HG03066 (cell line): Measurements from ENCODE around the gene KIF26B.
"Not testable (repeated sequence)": the region's sequence is repeated elsewhere in the genome, so short reads cannot be mapped to it uniquely, and the experiment has no call there.

ENCODE experiments used
- ATAC-seq: cut with Tn5 transposase; IDR thresholded peaks from one replicate; pipeline ENCODE4 v1.9.1; 2021; ENCODE audit warnings: low read depth; ENCODE audit not compliant: unreplicated experiment

The KIF26B gene

DNA sequence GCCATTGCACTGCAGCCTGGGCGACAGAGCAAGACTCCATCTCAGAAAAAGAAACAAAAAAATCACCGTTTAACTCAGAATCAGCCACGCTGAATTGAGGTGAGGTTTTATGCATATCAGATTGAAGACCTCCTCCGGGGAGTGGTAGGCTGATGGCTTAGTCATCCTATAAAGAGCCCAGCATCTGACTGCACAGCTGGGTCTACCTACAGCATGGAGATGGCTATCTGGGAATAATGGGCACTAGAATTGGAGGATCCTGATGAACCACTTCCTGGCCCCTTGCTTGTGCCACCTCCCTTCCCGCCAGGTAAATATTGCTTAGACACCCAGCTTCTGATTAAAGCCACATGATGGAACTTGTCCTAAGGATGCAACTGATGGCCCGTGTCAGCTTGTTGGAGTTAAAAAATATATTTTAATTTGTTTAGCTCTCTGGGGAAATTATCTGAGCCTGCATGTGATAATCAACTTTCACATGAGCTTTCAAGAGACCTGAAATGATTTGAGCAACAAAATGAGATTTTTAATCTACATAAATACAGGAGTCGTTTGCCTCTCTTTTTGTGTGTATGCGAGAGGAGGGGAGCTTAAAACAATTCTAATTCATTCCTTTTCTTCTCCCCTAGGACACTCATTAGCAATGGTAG is 157.2 kb downstream of the KIF26B start:
- ATAC-seq = no peak

DNA sequence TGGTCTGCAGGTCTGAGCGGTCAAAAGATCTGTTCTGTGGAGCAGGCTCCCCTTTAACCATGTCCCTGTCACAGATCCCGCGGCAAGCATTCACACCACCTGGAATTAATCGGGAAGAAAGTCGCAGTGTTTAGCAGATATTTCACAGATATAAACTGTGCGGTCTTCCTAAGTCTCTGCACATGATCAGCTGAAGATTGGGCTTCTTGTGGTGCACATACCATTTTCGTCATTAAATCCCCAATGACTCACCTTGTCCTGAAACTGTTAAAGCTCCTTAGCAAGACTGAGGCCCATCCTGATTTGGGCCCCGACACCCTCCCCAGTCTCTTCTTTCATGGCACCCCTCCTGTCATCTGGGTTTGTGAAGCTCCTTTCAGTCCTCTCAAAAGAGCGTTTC is 158.8 kb downstream of the KIF26B start:
- no peak for ATAC-seq

DNA sequence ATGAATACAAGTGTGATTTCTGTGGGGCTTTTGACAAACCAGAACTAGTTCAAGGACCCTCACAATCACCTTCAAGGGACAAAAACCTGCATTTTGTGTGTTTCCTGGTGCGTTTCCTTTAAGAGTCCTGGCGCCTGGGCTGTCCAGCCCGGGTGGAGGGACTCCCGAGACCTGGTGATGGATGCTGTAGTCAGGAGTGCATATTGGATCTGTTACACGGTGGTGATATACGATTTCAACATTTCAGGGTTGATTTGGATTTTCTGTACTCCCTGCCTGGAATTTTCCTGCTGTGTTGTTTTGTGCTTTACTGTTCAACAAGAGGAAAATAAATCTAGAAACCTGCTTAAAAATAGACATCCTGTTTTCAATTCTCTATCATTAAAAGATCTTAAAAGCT is 162.0 kb downstream of the KIF26B start:
- ATAC-seq = no peak

DNA sequence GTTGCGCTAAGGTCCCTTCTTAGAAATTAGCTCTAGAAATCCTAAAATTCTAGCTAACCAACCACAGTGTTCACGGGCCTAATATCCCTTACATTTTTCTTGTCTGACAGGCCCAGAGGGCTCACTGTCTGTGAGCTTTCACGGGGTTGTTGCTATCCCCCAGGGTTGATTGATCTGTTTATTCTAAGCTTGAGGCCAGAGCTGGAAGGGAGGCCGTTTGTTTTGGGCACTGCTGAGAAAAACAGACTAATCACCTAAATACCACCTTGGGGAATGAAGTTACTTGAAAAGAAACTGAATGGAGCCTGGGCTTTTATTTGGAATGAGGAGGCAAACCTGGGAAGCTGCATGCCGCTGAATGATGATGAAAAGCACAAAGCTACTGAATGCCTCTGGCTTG is 162.4 kb downstream of the KIF26B start:
- ATAC-seq = no peak

DNA sequence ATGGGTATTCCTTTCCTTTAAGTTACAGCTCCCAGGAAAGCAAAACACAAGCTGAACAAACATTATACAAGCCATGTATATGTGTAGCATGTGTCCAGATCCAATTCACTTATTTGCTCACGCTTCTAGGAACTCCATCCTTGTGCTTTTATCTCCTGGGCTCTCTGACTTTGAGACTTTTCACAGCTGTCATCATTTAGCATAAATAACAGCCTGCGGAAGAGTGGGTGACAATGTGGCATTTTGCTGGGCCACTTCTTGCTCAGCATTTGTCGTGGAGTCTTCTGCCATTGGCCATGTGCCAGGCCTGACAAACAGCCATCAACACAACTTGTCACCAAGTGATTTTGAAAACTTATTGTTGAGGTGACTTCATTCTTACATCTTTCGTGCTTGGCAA is 164.3 kb downstream of the KIF26B start:
- ATAC-seq = no peak

DNA sequence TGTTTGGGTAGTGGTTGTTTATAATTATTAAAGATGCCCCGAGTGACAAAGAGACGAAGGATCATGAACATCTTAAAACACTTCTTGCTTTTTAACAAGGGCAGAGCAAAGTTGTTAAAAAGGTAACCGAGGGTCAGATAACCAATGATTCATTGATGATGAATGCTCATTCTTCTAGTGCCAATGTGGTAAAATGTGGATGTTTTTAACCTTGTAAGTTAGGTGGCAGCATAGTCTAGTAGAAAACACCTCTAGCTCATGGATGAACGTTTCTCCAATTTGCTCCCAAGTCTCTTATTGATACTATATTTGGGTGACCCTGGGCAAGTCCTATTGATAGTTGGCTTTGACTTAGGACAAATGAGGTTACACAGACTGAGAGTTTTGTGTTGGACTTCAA is 167.9 kb downstream of the KIF26B start:
- no peak for ATAC-seq

DNA sequence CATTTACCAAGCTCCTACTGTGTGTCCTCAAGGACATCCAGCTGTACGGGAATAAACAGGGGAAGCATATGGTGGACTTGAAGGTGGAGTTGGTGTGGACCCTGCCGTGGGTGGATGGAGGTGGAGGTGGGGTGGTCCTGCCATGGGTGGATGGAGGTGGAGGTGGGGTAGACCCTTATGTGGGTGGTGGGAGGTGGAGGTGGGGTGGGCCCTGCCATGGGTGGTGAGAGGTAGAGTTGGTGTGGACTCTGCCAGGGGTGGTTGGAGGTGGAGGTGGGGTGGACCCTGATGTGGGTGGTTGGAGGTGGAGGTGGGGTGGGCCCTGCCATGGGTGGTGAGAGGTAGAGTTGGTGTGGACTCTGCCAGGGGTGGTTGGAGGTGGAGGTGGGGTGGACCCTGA is 169.0 kb downstream of the KIF26B start:
- not testable (repeated sequence) for ATAC-seq

DNA sequence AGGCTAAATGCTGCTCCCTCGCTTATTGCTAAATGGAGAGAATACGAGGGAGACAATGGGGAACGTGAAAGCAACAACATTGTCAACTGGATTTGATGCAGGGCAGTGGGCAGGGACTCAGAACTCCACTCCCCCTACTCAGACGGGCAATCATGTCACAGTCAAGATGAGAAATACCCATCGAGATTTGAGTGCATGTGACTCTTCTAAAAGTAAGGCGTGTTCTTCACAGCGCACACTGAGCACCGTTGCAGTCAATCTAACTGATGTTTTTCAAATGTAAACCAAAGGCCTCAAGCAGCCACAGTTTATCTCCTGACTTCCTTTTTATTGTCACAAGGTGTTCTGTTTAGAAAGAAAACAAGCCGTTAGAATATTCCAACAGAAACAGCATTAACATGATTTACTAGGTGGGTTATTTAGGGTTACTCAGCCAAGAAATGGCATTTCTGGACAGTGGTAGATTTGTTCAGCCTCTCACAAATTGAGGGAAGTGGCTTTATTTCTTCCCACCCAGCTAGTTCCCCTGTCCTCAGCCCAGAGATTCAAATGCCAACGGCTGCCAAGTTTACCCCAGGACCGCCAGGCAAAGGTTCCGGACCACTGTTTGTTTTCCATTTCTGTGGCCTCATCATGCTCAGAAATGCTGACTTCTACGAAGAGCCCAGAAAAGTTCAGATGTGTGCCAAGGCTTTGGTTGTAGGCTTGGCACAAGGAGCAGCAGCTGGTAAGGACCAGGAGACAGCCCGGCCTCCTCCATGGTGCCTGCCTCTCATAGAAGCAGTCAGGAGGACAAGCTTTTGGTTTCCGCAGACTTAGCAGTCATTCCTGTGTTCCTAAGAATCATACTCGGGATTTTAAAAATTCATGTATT is 171.4 kb downstream of the KIF26B start:
- no peak for ATAC-seq

DNA sequence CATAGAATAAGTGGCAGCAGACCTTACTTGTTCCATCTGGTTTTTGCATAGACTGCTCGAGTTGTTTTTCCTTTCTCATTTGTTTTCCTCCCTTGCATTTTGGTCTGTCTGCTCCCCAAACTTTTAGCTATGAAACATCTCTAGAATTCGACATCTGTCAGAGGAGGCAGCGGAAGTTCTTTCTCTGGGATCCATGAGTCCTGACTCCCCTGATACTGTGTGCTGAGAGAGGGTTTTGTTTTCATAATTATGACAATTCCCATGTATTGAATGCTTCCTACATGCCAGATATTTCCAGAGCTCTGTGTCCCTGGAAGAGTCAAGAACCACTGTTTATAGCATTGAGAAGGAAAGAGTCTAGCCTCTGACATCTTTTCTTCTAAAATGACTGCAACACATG is 172.6 kb downstream of the KIF26B start:
- no peak for ATAC-seq

DNA sequence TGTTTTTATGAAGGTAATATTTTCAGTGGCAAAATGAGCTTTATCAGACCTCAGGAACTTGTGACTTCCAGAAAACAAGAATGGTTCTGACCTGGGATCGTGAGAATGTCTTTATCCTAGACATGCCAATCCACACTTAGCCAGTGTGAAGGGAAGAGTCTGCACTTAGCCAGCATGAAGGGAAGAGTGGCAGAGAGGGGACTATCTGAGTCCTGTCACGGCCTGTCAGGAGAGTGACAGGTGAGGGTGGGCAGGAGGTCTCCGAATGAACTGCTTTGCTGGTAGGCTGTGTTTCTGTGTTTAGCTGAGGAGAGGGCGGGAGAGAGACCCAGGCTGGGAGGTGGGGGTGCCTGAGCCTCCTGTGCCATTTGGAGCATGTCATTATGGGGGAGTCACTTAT is 173.1 kb downstream of the KIF26B start:
- ATAC-seq = no peak

DNA sequence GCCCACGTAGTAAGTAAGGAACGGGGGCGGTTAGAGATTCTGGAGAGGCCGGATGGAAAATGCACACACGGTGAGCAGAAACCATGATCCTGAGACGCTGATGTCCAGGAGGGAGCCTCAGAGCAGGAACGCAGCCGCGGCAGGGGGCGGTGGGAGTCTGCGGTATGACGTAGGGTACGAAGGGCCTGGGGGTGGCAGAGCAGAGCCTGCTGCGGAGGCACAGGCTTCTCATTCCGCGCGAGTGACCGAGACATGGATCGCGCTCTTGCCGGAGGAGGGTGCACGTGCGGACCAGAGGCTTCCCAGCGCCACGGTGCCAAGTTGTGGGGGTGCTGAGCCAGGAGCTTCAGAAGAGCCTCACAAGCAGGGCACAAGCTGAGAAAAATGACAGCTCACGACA is 176.2 kb downstream of the KIF26B start:
- ATAC-seq = no peak

DNA sequence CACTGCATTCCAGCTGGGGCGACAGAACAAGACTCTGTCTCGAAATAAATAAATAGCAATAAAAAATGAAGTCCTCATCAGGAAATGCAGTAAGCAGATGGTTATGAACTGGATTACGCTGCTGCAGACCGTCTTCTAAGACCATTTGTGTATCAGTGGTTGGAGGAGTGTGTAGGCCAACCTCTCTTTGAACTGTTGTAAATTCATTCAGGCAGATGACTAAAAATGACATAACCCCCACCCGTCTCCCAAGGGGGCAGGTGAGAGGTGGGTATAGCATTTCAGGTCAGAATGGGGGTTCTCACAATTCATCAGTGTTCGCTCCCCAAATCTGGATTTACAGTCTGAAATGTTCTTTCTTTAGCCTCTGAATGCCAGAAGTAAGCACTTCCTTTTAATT is 177.3 kb downstream of the KIF26B start:
- no peak for ATAC-seq

DNA sequence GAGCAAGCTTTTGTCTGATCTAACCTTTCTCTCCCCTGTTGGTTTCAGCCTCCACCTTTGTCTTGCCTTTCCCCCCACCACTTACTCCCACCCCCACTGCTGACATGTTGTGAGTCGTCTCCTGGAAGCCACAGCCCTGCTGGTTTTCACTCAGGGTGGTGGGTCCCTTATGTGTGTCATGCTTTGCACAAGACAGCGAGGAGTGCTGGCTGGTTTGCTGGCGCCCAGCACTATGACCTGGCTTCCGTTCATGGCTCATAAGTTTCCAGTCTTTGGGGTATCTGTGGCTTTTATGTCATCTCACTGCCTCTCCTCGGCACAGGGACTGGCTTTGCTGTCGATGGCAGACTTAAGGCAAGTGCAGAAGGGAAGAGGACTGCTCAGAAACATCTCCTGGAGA is 177.7 kb downstream of the KIF26B start:
- no peak for ATAC-seq

DNA sequence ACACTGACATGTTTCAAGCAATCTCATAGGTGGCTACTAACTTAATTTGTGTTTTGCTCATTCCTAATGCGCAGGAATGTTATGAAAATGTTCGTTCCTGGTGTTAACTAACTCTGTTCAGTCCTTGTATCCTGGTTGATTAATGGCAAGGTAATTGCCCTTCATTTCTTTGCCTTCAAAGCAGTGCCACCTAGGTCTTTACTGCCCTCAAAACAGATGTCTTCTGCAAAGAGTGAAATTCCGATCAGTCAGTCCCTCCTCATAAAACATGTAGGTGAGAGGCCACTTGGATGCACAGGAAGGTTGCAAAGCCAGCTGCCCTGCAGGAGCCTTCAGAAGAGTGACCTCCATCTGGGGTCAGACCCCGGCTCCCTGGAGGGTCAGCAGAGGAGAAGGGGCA is 179.4 kb downstream of the KIF26B start:
- no peak for ATAC-seq

DNA sequence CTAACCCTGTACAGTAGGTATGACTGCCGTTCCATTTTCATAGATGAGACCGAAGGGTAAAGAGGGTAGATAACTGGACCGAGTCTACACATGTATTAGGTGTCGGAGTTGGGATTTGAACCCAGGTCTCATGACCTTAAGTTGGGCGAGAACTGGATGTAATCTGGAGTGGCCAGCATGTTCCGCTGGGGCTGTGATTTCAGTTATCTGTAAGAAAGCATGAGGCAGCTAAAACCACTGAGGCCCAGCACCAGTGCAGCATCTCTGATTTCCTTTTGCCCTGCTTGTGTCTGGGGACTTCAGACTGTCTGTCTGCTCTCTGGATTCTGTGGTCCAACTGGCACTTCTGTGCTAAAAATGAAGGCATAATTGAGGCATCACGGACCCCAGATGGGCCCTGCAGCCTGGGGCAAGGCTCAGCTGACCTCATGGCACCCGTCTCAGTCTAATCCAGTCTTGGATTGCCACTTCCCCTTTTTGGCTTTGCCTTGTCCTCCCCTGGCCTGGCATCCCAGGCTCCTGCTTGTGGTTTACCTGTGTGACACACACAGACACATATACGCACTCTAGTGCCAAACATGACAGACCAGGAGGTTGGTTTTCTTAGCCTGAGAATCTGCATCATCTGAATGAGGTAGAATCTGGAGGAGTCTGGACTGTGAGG is 180.2 kb downstream of the KIF26B start:
- no peak for ATAC-seq

DNA sequence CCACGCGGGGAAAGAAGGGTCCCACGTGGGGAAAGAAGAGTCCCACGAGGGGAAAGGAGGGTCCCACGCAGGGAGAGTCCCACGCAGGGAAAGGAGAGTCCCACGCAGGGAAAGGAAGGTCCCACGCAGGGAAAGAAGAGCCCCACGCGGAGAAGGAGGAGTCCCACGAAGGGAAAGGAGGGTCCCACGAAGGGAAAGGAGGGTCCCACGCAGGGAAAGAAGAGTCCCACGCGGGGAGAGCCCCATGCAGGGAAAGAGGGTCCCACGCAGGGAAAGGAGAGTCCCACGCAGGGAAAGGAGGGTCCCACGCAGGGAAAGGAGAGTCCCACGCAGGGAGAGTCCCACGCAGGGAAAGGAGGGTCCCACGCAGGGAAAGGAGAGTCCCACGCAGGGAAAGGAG is 180.9 kb downstream of the KIF26B start:
- ATAC-seq = not testable (repeated sequence)

DNA sequence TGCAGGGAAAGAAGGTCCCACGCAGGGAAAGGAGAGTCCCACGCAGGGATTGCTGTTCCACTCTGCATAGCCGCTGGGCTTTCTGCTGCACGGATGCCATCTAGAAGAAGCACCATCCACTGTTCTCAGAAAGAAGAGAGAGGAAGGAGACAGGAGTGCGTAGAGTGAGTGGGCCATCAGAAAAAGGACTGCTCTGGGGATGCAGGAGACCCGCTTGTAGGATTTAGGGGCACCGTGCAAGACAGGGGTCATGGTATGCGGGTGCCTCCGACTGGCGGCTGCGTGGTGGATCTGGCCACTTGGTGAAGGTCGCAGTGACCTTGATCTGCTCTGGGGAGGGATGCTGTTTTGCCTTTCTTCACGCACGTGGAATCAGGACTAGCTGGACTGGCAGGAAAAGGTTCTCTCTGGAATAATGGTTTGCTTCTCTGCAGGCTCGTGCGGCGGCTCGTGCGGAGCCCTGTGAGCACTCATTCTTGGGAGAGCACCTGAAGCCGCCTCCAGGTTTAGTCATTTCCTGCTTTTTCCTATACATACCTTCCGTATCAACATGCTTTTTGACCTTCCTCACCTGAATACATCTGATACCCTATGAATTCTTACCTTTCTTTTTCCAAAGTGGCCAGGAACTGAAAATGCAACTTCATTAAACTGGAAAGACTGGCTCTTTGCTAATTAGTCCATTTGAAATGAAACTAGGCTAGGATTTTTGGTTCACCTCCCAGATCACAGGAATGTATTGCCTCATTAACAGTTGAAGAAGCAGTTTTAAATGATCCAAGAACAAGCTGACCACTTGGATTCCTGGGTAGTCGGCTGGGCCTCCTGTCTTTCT is 181.6 kb downstream of the KIF26B start:
- no peak for ATAC-seq

DNA sequence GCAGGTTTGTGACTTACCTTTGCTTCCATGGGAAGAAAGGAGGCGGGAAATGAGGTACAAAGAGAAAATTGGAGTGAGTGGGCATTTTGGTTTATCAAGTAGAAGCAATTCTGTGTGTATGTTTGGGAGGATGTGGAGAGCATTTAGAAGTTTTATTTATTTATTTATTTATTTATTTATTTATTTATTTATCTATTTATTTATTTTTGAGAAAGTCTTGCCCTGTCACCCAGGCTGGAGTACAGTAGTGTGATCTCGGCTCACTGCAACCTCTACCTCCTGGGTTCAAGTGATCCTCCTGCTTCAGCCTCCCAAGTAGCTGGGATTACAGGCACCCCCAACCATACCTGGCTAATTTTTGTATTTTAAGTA is 182.2 kb downstream of the KIF26B start:
- ATAC-seq = not testable (repeated sequence)

DNA sequence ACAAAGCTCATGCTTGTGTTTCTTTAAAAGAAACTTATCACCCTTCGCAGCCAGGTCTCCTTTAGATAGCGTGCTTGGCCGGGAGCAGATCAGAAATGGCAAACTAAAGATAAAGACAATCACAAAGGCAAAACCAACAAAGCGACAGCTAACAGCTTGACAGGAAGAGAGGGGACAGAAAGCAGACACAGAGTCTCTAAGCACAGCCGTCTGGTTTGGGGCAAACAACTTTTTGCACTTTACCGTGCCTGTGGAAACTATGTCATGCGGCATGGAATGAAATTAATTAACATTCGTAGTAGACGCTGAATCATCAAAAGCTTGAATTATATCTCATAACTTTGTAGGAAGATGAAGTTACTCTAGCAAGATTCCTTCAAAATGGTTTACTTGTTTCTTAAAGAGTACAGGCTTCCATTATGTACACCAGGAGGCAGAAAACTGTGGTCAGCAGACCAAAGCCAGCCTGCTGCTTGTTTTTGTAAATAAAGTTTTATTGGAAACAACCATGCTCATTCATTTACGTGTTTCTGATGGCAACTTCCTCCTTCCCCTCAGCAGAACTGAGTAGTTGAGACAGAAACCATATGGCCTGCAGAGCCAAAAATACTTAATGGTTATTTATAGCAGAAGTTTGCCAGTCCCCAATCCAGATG is 183.2 kb downstream of the KIF26B start:
- ATAC-seq = no peak

DNA sequence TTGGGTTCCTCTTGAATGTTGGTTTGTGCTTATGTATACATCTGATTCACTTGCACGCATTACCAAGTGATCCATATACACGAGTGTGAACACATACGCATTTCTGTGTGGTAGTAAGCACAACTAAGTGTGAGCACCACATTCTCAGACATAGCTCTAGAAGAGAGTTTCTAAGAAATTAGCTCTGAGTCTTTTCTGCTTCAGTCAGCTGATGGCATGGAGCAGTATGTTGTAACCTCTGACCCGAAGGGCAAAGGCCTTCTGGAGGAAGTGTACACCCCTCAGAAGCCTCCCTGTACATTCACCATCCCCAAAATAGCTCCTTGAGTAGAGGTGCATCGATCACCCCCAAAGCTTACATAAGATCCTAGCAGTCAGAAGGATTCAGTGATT is 183.7 kb downstream of the KIF26B start:
- no peak for ATAC-seq
